Measurements from ENCODE around the gene BCAP29.
A peak's percentile ranks its signal among the peaks of the same experiment; 100 is the strongest.
"Not testable (repeated sequence)": the region's sequence is repeated elsewhere in the genome, so short reads cannot be mapped to it uniquely, and the experiment has no call there.

Gene BCAP29

DNA sequence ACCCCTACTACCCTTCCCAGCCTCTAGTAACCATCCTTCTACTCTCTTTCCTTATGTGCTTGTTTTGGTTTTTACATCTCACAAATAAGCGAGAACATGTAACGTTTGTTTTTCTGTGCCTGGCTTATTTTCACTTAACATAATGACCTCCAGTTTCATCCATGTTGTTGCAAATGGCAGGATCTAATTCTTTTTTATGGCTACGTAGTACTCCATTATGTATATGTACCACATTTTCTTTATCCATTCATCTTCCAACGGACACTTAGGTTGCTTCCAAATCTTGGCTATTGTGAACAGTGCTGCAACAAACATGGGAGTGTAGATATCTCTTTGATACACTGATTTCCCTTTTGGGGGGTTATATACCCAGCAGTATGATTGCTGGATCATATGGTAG, 47.0 kb downstream of the BCAP29 start:
- DNase-seq (ENCODE audit: low spot score) = no peak

GRCh38 chr7:107628461-107629064, 48.5 kb downstream of the BCAP29 start:
- no peak for DNase-seq (ENCODE audit: low spot score)

DNA sequence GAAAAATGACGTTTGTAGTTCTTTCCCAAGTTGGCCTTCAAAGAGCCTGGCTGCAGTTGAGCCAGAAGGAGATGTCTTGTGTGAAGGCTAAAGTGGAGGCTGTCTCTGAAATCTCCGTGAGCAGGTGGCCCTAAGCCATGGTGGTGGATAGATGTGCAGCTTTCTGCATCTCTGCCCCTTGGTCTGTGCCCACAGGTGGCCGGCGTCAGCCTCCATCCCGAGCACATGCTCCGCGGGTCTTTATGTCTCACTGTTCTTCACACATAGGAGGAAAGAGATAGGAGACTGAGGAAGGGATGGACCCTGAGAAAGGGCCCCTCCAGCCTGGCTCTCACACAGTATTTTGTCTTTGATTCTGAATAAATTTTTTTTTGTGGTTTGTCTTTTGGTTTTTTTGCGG, 50.3 kb downstream of the BCAP29 start:
- no peak for DNase-seq (ENCODE audit: low spot score)

- no peak for DNase-seq (ENCODE audit: low spot score)
These were observed 51.8 kb downstream of the BCAP29 start for GRCh38 chr7:107631588-107632491.

- DNase-seq (ENCODE audit: low spot score) = peak; percentile 81
These were observed 52.4 kb downstream of the BCAP29 start for GRCh38 chr7:107632492-107632865.

- DNase-seq (ENCODE audit: low spot score) = no peak
These were observed 58.5 kb downstream of the BCAP29 start for GRCh38 chr7:107638594-107638993.

DNA sequence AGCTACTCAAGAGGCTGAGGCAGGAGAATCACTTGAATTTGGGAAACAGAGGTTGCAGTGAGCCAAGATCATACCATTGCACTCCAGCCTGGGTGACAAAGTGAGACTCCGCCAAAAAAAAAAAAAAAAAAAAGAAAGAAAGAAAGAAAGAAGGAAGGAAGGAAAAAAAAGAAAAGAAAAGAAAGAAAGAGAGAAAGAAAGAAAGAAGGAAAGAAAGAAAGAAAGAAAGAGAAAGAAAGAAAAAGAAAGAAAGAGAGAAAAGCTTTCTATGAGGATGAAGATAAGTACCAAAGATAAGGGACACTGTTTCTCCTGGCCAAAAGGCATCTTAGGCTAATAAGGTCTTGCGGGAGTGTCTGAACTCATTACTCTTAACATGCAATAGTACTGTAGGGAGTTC, 59.0 kb downstream of the BCAP29 start:
- not testable (repeated sequence) for DNase-seq (ENCODE audit: low spot score)

DNA sequence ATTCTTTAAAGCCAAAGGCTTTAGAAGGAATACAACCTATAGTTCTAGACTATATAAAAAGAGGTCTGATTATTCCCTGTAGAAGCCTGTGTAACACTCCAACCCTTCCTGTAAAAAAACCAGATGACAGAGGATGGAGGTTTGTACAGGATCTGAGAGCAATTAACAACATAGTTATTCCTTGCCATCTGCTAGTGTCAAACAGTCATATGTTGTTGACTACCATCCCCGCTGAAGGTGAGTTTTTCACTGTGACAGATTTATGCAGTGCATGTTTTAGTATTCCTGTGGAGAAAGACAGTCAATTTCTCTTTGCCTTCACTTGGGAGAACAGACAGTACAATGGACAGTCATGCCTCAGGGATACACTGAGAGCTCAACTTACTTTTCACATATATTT, 61.6 kb downstream of the BCAP29 start:
- DNase-seq (ENCODE audit: low spot score) = no peak

GRCh38 chr7:107642501-107642900, 62.5 kb downstream of the BCAP29 start:
- no peak for DNase-seq (ENCODE audit: low spot score)

- peak; percentile 27 for DNase-seq (ENCODE audit: low spot score)
These were observed 63.4 kb downstream of the BCAP29 start for GRCh38 chr7:107643407-107643806.

GRCh38 chr7:107643938-107644308, 63.9 kb downstream of the BCAP29 start:
- DNase-seq (ENCODE audit: low spot score) = no peak

- no peak for DNase-seq (ENCODE audit: low spot score)
These were observed 64.4 kb downstream of the BCAP29 start for GRCh38 chr7:107644309-107644974.

DNA sequence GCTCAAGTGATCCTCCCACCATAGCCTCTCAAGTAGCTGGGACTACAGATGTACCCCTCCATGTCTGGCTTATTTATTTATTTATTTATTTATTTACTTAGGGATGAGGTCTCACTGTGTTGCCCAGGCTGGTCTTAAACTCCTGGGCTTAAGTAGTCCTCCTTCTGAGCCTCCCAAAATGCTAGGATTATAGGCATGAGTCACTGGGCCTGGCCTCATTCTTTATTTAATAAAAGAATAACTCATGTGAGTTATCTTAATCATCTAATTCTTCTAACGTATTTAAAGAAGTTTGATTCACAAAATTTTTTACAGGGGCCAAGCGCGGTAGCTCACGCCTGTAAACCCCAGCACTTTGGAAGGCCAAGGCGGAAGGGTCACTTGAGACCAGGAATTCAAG, 72.6 kb downstream of the BCAP29 start:
- DNase-seq (ENCODE audit: low spot score) = no peak

- DNase-seq (ENCODE audit: low spot score) = no peak
These were observed 78.4 kb downstream of the BCAP29 start for GRCh38 chr7:107658467-107658866.

DNA sequence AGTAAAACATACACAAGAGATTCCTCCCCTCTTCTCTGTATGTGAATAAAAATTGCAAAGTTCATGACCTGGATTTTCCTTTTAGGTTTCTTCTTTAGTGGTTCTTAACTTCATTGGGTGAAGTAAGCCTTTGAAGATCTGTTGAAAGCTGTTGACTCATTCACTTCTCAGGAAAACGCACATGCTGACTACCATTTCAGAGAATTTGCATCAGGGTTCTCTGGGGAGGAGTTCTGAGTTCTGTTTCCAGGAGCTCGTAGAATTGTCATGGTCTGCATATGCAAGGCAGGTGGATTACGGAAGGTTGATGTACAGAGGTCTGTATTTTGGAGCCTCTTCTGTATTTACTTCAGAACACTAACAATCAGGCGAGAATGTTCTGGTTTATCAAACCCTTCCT, 79.6 kb downstream of the BCAP29 start:
- DNase-seq (ENCODE audit: low spot score) = peak; percentile 13

DNA sequence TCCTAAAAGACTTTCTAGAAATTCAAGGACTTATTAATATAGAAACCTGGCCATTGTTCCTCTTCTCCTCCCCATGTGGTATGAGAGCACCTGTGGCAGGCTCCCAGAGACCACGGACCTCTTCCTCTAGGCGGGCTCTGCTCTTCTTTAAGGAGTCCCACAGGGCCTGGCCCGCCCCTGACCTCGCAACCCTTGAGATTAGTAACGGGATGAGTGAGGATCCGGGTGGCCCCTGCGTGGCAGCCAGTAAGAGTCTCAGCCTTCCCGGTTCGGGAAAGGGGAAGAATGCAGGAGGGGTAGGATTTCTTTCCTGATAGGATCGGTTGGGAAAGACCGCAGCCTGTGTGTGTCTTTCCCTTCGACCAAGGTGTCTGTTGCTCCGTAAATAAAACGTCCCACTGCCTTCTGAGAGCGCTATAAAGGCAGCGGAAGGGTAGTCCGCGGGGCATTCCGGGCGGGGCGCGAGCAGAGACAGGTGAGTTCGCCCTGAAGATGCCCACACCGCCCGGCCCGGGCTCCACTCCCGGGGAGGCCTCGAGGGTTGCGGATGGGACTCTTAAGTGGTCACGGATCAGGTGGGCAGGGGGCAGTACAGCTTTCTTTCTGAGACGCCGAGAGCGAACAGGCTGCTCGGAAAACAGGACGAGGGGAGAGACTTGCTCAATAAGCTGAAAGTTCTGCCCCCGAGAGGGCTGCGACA, 80.5 kb downstream of the BCAP29 start, which contains the start of gene SLC26A4:
Gene SLC26A4, plus strand, starts transcription at position 448 of the 700 bp plus-strand sequence. CDS start 814 bp downstream, outside the sequence.
- no peak for DNase-seq (ENCODE audit: low spot score)

- no peak for DNase-seq (ENCODE audit: low spot score)
These were observed 81.2 kb downstream of the BCAP29 start for GRCh38 chr7:107661081-107661864.

GRCh38 chr7:107661865-107662379, 81.9 kb downstream of the BCAP29 start:
- no peak for DNase-seq (ENCODE audit: low spot score)

DNA sequence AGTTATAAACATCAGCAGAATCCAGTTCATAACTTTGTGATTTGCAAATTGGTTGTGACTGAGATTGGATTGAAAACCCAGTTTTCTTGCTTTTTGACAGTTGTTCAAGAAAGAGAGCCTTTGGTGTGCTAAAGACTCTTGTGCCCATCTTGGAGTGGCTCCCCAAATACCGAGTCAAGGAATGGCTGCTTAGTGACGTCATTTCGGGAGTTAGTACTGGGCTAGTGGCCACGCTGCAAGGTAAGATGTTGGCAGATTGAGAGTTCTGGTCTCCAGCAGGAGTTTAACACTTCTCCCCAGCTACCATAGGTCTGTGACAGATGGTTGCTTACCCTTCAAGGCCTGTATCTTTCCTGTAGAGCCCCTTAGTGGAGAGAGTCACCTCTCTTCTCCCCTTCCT, 83.2 kb downstream of the BCAP29 start:
- no peak for DNase-seq (ENCODE audit: low spot score)

DNA sequence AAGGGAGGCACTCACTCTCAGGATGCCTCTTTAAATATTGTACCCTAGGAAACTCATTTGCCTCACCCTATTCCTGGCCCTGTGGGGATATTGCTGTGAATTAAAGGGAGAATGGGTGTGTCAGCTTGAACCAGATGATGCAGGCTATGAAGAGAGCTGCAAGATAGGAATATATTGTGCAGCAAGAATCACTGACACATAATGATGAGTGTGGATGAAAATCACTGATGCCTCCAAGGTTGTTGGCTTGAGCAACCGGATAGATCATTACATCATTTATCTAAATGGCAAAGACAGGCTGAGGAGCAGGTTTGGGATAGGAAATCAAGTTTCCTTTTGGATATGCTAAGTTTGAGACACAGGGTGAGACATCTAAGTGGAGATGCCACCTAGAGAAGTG, 86.7 kb downstream of the BCAP29 start:
- DNase-seq (ENCODE audit: low spot score) = no peak

DNA sequence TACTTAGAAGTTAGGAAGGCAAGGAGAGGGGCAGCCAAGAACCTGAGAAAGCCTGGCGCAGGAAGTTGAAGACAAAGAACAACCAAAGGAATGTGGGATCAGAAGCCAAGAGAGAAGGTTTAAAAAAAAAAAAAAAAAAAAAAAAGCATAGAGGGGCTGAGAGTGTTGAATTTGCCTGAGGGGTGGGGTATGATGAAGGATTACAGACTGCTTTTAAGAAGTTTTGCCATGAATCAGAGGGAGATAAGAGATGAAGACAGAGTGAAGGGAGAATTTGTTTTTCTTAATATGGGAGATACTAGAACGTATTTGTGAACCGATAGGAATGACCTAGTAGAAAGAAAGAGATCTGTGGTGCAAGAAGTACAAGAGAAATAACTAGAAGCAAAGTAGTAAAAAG, 87.3 kb downstream of the BCAP29 start:
- no peak for DNase-seq (ENCODE audit: low spot score)
